A549 (cell line): ENCODE measurements around the gene ITPRID2. TPM values are rescaled to one million over a fixed set of nuclear protein-coding genes. Genes with fewer than 3 reads are reported as not detected.

Source experiments
- ATAC-seq, 2 experiments: fragments of 200-7000 bp in 1 of 2; fragments of >200 bp in 1 of 2; cut with Nextera tagmentation in 1 of 2; cut with Tn5 transposase in 1 of 2; 3 replicates each; pipeline versions ENCODE4 v1.8.0 to v1.9.1; 2018 to 2020; ENCODE audit warnings: mild to moderate bottlenecking in 1 of 2, moderate library complexity in 1 of 2
- CTCF ChIA-PET: fragments of 300-600 bp; sonication (Branson Sonifier 250); formaldehyde crosslinking; extraction: SDS; loops from one replicate; lab custom pipeline; 2021; ENCODE audit warnings: antibody characterized with exemption, inconsistent platforms; lab: Yijun Ruan, JAX
- POLR2A ChIA-PET: fragments of 350-600 bp; formaldehyde crosslinking; extraction: SDS; loops from one replicate; lab custom pipeline; 2021; ENCODE audit warnings: antibody characterized with exemption, inconsistent platforms; lab: Yijun Ruan, JAX
- DNase-seq, 2 experiments: peaks; one replicate each; pipeline versions ENCODE4 v3.0.0 to v3.0.0-alpha.2; 2011 to 2016; ENCODE audit warnings: low read depth in 1 of 2, low spot score in 1 of 2
- FAIRE-seq: peaks from 2 replicates; lab custom pipeline; 2011; peaks lifted over from hg19 to GRCh38; lab: Jason Lieb, UNC
- H3K27ac ChIP-seq, 2 experiments: fragments of >200 bp; sonication (Bioruptor Twin); formaldehyde crosslinking; 3 replicates each; pipeline ENCODE4 v1.5.1; 2016 to 2017
- H3K4me1 ChIP-seq: fragments of >200 bp; sonication (Bioruptor Twin); formaldehyde crosslinking; 3 replicates; pipeline ENCODE4 v1.6.1; 2016
- H3K4me2 ChIP-seq: fragments of >200 bp; sonication (Bioruptor Twin); formaldehyde crosslinking; 3 replicates; pipeline ENCODE4 v1.6.1; 2016
- H3K4me3 ChIP-seq: fragments of >200 bp; sonication (Bioruptor Twin); formaldehyde crosslinking; 3 replicates; pipeline ENCODE4 v1.5.1; 2016
- H3K9me3 ChIP-seq: fragments of >200 bp; sonication (Bioruptor Twin); formaldehyde crosslinking; 3 replicates; pipeline ENCODE4 v1.6.1; 2016
- BCL3 ChIP-seq: fragments of >200 bp; sonication (Bioruptor Twin); formaldehyde crosslinking; IDR thresholded peaks from 3 replicates; pipeline ENCODE4 v1.6.1; 2016
- CBX8 ChIP-seq: fragments of 200-600 bp; sonication (generic); IDR thresholded peaks from 2 replicates; pipeline ENCODE4 v1.6.1; 2016
- E2F6 ChIP-seq: IDR thresholded peaks from 2 replicates; pipeline ENCODE4 v1.6.1; 2012; ENCODE audit warnings: low read depth, borderline replicate concordance
- EHF ChIP-seq: fragments of 250-450 bp; sonication (Bioruptor Pico); IDR thresholded peaks from 2 replicates; pipeline ENCODE4 v1.5.0; 2020; ENCODE audit warnings: mild to moderate bottlenecking
- EHMT2 ChIP-seq: fragments of 200-600 bp; sonication (generic); IDR thresholded peaks from 2 replicates; pipeline ENCODE4 v1.6.1; 2016; ENCODE audit warnings: antibody characterized with exemption, low read depth, mild to moderate bottlenecking, moderate library complexity
- FOXS1 ChIP-seq: fragments of 250-450 bp; sonication (Bioruptor Pico); IDR thresholded peaks from 2 replicates; pipeline ENCODE4 v1.5.0; 2020; ENCODE audit warnings: mild to moderate bottlenecking, moderate library complexity
- GATA3 ChIP-seq: IDR thresholded peaks from 2 replicates; pipeline ENCODE4 v1.6.1; 2012; ENCODE audit warnings: borderline replicate concordance
- HEYL ChIP-seq: fragments of 250-450 bp; sonication (Bioruptor Pico); IDR thresholded peaks from 2 replicates; pipeline ENCODE4 v1.8.0; 2021; ENCODE audit warnings: mild to moderate bottlenecking, moderate library complexity
- HOXA7 ChIP-seq: fragments of 250-450 bp; sonication (Bioruptor Pico); IDR thresholded peaks from 2 replicates; pipeline ENCODE4 v1.5.0; 2020; ENCODE audit warnings: mild to moderate bottlenecking, moderate library complexity
- HOXB5 ChIP-seq: fragments of 250-450 bp; sonication (Bioruptor Pico); IDR thresholded peaks from 2 replicates; pipeline ENCODE4 v1.5.0; 2020; ENCODE audit warnings: mild to moderate bottlenecking, moderate library complexity
- KDM1A ChIP-seq: fragments of 200-600 bp; sonication (generic); IDR thresholded peaks from 2 replicates; pipeline ENCODE4 v1.6.1; 2016; ENCODE audit warnings: low read depth, mild to moderate bottlenecking
- KDM5A ChIP-seq: fragments of 200-600 bp; sonication (generic); IDR thresholded peaks from 2 replicates; pipeline ENCODE4 v1.6.1; 2016; ENCODE audit warnings: antibody characterized with exemption, mild to moderate bottlenecking
- MAFK ChIP-seq: fragments of 450-650 bp; IDR thresholded peaks from 2 replicates; pipeline ENCODE4 v1.6.1; 2014; ENCODE audit not compliant: partially characterized antibody
- NPAS2 ChIP-seq: fragments of 250-450 bp; sonication (Bioruptor Pico); IDR thresholded peaks from 2 replicates; pipeline ENCODE4 v1.8.0; 2022; ENCODE audit warnings: mild to moderate bottlenecking, moderate library complexity, borderline replicate concordance
- PBX3 ChIP-seq: IDR thresholded peaks from 2 replicates; pipeline ENCODE4 v1.6.1; 2012
- POLR2AphosphoS2 ChIP-seq: conservative IDR thresholded peaks from 2 replicates; pipeline ENCODE4 v1.6.1; 2012; ENCODE audit warnings: low read length, improper control_type of control experiment, inconsistent platforms
- RAD21 ChIP-seq, 2 experiments: fragments of >200 bp in 1 of 2; sonication (Bioruptor Twin) in 1 of 2; formaldehyde crosslinking in 1 of 2; IDR thresholded peaks in 1 of 2; conservative IDR thresholded peaks in 1 of 2; 2 replicates in 1 of 2; 3 replicates in 1 of 2; pipeline ENCODE4 v1.6.1; 2012 to 2018; ENCODE audit warnings: inconsistent platforms in 1 of 2
- RCOR1 ChIP-seq: fragments of 150-350 bp; IDR thresholded peaks from 2 replicates; pipeline ENCODE4 v1.6.1; 2014; ENCODE audit warnings: antibody characterized with exemption, low read length, low read depth
- REST ChIP-seq: fragments of 200-600 bp; sonication (generic); IDR thresholded peaks from 2 replicates; pipeline ENCODE4 v1.6.1; 2016; ENCODE audit warnings: antibody characterized with exemption, mild to moderate bottlenecking, moderate library complexity
- RNF2 ChIP-seq: fragments of 200-600 bp; sonication (generic); IDR thresholded peaks from 2 replicates; pipeline ENCODE4 v1.6.1; 2016; ENCODE audit warnings: low read depth, mild to moderate bottlenecking, antibody characterized with exemption, moderate library complexity, borderline replicate concordance
- SMC3 ChIP-seq: fragments of >200 bp; sonication (Bioruptor Twin); formaldehyde crosslinking; IDR thresholded peaks from 3 replicates; pipeline ENCODE4 v1.6.1; 2018; ENCODE audit warnings: inconsistent platforms
- TFCP2L1 ChIP-seq: fragments of 250-450 bp; sonication (Bioruptor Pico); IDR thresholded peaks from 2 replicates; pipeline ENCODE4 v1.5.0; 2021; ENCODE audit warnings: mild to moderate bottlenecking
- USF2 ChIP-seq: fragments of 450-650 bp; IDR thresholded peaks from 2 replicates; pipeline ENCODE4 v1.6.1; 2014; ENCODE audit warnings: antibody characterized with exemption
- ZFP36 ChIP-seq: fragments of 450-650 bp; IDR thresholded peaks from 2 replicates; pipeline ENCODE4 v1.6.1; 2014; ENCODE audit warnings: borderline replicate concordance; ENCODE audit not compliant: partially characterized antibody
- ZSCAN20 ChIP-seq: fragments of 250-450 bp; sonication (Bioruptor Pico); IDR thresholded peaks from 2 replicates; pipeline ENCODE4 v1.8.0; 2022; ENCODE audit warnings: mild to moderate bottlenecking, moderate library complexity
- WGBS: methylation state at CpG from one replicate; pipeline ENCODE4 v1.1.6; 2017; ENCODE audit errors: missing lambda C conversion rate; 5-methylcytosine and 5-hydroxymethylcytosine counted together
- polyA plus RNA-seq, 4 experiments: library from polyadenylated mRNA; depleted of rRNA in 3 of 4; stranded (reverse); fragments of >200 nt; fragmentation: RNase III in 1 of 4; extraction: RNeasy Plus Mini Kit Qiagen cat#74134 plus additional on column Dnase treatment in 1 of 4; gene quantifications; 2 replicates in 3 of 4; 3 replicates in 1 of 4; pipeline ENCODE4 v1.2.3, GENCODE V29; 2011 to 2017

The ITPRID2 gene
- polyA plus RNA-seq, 2 of the 4 experiments (the other 2 are of a cell fraction): 43.3 to 94.3 TPM

GRCh38 chr2:181894381-181894780, 2.9 kb downstream of the ITPRID2 start (continued):
- no peak for TF ChIP-seq RAD21 (conservative IDR thresholded peaks at IDR 0.05 in 1 of 2, IDR thresholded peaks at IDR 0.05 in 1 of 2)
- TF ChIP-seq RNF2: no peak
- TF ChIP-seq HOXB5 (CRISPR knock-in tag): no peak
- no peak for TF ChIP-seq HOXA7 (CRISPR knock-in tag)
- no peak for TF ChIP-seq MAFK
- TF ChIP-seq E2F6: no peak
- no peak for TF ChIP-seq SMC3

- H3K4me1 ChIP-seq: peaks cover 52% of the 10 kb centered on the region
- DNase-seq (no peak), FAIRE-seq (no peak), ATAC-seq (no peak)
- CTCF ChIA-PET: interaction anchor here (2.3 to 2.9 kb wide), 2 partner anchors 153 to 155 kb away, joined by 6 to 15 read pairs; no protein-coding TSS in a partner anchor
- POLR2A ChIA-PET: interaction anchor here (1.1 kb wide), 1 partner anchor 19 kb away, joined by 4 read pairs; no protein-coding TSS in a partner anchor
- H3K4me3 ChIP-seq: no peak overlapping the region
- 44% methylated on average over 1 of the region's 1 CpG for WGBS
- TF ChIP-seq PBX3: no peak
- TF ChIP-seq ZFP36: no peak
- TF ChIP-seq REST: no peak
- no peak for TF ChIP-seq KDM5A
- TF ChIP-seq FOXS1 (CRISPR knock-in tag): no peak
- TF ChIP-seq NPAS2 (CRISPR knock-in tag): no peak
- TF ChIP-seq HEYL (CRISPR knock-in tag): no peak
- TF ChIP-seq TFCP2L1 (CRISPR knock-in tag): no peak
- TF ChIP-seq EHF (CRISPR knock-in tag): no peak
- no peak for TF ChIP-seq POLR2AphosphoS2
- no peak for TF ChIP-seq KDM1A
- TF ChIP-seq HOXA7 (CRISPR knock-in tag): no peak
- no peak for TF ChIP-seq USF2
- TF ChIP-seq CBX8: no peak
- TF ChIP-seq E2F6: no peak
- TF ChIP-seq EHMT2: no peak
- no peak for TF ChIP-seq GATA3
- TF ChIP-seq ZSCAN20 (CRISPR knock-in tag): no peak
- no peak for TF ChIP-seq RCOR1
- TF ChIP-seq BCL3: no peak
- no peak overlapping the region for H3K27ac ChIP-seq
- peak overlapping the region; percentile 85 for H3K4me2 ChIP-seq
- no peaks in the 10 kb centered on the region for H3K9me3 ChIP-seq
Measured at GRCh38 chr2:181895818-181896217, 4.3 kb downstream of the ITPRID2 start.
